Right ventricle myocardium superior (tissue), 1 donor: ENCODE measurements around the gene TTLL10. TPM values are rescaled to one million over a fixed set of nuclear protein-coding genes. Genes with fewer than 3 reads are reported as not detected.

Source experiments
- ATAC-seq: fragments of 200-7000 bp; cut with Tn5 transposase; one replicate; pipeline ENCODE4 v1.9.1; 2020; ENCODE audit warnings: mild to moderate bottlenecking; ENCODE audit not compliant: poor library complexity
- DNase-seq: peaks from one replicate; pipeline ENCODE4 v3.0.0-alpha.2; 2020
- intact Hi-C: fragments of 100-400 bp; cut with DNase I; formaldehyde crosslinking; loops from one replicate; pipeline ENCODE4 v1.11.2; 2022
- total RNA-seq: library from RNA; stranded (reverse); fragmentation: NEBNext Ultra II Directional; extraction: Animal tissue kit (Norgen Biotek cat#: 25700); gene quantifications from one replicate; pipeline ENCODE4 v1.2.1, GENCODE V29; 2021
- donor health status: DM: no; HTN: yes; CAD: no; lungs with severe emphysema.

The TTLL10 gene
- total RNA-seq, 1 donor from 2014 or later: 0.22 TPM

DNA sequence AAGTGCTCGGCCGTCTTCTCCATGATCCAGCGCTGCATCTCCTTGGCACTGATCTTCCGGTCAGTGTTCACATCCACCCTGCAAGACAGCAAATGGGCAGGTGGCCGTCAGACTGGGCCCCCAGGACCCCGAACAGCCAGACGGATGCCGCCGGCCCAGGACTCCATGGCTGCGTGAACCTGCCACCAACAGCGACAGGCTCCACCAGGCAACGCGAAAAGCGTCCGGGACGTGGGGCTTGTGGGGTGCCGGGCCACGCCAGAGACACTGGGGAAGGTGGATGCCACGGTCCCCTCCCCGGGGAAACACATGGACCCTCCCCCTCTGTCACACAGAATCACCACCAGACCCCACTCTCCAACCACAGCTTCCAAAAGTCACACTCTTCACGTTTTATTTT, 50.2 kb downstream of the TTLL10 start:
- ATAC-seq: no peak
- DNase-seq: no peak
- intact Hi-C loops: no loop called here

DNA sequence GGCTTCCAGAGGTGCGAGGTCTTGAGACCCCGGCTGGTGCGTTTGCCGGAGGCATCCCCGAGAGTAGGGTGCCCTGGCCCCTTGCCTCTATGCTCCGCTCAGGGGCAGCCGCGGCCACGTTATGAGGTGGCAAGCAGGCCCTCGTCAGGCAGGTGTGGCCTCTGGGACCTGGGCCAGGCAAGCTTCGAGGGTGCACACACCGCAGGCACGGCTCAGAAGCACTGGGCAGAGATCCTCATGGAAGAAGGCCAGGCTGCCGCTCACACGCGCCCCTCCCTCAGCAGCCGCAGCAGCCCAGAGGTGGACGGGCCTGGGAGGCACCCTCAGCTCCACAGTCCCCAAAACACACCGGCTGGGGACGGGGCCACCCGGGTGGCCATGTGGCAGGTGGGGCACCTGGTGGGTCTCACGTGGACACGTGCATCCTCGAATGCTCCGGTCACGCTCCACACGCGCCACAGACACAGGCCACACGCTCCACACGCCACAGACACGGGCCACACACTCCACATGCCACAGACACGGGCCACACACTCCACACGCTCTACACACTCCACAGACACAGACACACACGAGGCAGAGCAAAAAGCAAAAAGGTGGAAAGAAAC, 51.7 kb downstream of the TTLL10 start:
- DNase-seq (no peak), ATAC-seq (peak; percentile 33)
- intact Hi-C loops: no loop called here

DNA sequence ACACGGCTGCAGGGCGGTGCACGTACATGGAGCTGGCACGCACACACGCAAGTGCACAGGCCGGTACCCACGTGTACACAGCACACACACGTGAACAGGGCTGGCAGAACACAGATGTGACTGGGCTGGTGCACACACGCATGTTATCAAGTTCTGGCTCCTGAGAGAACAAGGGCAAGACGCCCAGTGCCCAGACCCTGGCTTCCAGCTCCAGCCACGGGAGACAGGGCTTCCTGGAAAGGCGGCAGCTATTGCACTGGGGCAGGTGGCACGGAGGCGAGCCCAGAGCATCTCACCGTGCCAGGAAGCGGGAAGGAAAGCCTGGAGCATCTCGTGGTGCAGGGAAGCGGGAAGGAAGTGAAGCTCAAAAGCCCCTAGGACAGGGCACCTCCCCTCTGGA, 52.2 kb downstream of the TTLL10 start:
- DNase-seq (no peak), ATAC-seq (peak; percentile 26)
- intact Hi-C loops: no loop called here

DNA sequence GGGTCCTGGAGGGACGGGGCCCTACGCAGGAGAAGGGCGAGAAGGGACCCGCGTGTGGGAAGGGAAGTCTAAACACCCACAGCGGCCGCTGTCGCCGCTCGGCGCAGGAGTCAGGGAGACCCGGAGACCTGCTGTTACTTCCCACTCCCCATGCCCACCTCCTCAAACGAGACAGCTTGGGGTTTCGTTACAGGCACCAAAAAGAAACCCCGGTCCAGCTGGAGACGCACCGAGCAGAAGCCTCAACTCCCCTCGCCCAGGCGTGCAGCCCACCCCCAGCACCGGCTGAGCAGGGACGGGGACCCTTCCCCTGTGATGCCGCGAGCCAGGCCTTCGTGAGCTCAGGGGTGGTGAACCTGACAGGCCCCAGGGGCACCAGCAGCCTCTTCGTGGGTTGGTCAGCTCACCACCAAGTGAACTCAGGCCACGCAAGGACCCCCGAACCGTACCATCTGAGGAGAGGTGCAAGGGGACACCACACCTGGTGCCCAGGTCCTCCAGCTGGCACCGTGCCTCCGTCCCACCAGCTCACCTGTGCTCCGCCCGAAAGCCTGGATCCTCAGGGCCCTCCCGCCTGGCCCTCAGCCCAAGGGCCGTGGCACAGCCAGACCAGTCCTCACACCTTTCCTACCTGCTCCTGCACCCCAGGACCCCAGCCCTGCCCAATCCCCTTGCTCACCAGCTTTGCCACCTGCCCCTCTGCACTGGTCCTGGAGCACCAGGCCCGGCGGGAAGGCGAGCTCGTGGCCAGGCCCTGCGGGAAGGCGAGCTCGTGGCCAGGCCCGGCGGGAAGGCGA, 53.1 kb downstream of the TTLL10 start:
- intact Hi-C loops: no loop called here
- DNase-seq: no peak
- ATAC-seq: no peak

DNA sequence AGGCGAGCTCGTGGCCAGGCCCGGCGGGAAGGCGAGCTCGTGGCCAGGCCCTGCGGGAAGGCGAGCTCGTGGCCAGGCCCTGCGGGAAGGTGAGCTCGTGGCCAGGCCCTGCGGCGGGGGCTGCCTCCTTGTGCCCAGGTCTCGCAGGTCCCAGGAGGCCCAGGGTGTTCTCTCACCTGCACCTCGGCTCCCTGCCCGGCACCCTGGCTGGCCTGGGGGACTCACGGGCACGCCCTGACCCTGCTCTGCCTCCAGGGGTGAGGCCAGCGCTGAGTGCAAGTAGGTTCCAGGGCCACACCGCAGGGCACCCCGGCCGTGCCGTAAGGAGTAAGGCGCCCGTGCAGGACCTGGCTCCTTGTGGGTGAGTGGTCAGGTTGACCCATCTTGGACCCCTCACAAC, 53.7 kb downstream of the TTLL10 start:
- intact Hi-C loops: no loop called here
- no peak for ATAC-seq

DNA sequence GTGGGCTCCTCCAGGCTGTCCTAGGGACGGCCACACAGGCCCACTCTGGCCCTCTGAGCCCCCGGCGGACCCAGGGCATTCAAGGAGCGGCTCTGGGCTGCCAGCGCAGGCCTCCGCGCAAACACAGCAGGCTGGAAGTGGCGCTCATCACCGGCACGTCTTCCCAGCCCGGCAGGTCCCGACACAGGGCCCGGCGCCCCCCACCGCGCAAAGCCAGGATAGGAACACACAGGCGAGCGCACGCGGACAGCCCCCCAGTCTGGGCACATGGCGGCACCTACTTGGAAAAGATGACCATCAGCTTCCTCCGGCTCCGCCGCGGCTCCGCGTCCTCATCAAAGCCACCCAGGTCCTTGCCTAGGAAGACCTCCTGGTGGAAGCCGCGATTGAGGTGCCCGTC, 54.5 kb downstream of the TTLL10 start:
- ATAC-seq (no peak), DNase-seq (no peak)
- intact Hi-C loops: no loop called here

More for the DNA sequence above, 53.7 kb downstream of the TTLL10 start:
- no peak for DNase-seq

DNA sequence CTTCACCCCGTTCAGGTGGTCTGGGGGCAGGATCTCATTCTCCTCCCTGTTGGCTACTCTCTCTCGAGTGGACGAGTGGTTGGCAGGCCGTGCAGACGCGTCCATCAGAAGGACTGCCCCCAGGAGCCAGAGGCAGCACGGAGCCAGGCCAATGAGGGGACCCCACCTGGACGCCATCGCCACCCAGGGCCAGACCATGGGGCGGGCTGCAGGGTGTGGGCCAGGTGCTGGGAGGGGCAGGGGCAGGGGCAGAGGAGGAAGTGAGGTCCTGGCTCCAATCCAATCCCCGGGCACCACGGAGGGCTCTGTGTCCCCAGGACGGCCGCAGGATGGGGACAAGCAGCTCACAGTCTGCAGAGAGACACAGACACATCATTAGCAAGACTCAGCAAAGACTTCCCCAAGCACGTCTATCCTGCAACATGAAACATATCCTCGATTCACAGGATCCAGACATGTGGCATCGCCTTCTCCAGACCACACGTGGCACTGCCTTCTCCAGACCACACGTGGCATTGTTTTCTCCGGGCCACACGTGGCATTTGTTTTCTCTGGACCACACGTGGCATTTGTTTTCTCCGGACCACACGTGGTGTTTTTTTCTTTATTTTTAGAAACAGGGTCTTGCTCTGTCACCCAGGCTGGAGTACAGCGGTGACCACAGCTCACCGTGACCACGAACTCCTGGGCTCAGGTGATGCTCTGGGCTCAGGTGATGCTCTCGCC, 55.1 kb downstream of the TTLL10 start:
- intact Hi-C loops: no loop called here
- DNase-seq (no peak), ATAC-seq (no peak)

DNA sequence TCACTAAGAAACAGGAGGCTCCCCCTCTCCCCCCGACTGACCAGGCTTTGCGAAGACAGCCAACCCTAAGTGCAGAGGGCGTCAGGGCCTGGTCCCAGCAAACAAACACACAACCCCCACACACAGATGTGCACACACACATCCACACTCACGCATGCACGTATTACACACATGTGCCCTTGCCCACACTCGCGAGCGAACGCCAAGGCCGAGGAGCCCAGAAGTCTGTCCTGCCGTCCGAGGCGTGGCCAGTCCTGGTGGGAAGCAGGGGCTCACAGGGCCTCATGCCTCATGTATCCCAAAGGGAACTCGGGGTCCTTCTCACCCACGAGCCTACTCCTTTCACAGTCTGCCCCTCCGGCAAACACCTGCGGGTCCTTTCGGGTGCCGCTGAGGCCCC, 56.1 kb downstream of the TTLL10 start:
- intact Hi-C loops: loop anchor here (5.0 kb wide), 1 partner anchor 107 kb away; no protein-coding TSS in a partner anchor
- no peak for ATAC-seq
- no peak for DNase-seq

DNA sequence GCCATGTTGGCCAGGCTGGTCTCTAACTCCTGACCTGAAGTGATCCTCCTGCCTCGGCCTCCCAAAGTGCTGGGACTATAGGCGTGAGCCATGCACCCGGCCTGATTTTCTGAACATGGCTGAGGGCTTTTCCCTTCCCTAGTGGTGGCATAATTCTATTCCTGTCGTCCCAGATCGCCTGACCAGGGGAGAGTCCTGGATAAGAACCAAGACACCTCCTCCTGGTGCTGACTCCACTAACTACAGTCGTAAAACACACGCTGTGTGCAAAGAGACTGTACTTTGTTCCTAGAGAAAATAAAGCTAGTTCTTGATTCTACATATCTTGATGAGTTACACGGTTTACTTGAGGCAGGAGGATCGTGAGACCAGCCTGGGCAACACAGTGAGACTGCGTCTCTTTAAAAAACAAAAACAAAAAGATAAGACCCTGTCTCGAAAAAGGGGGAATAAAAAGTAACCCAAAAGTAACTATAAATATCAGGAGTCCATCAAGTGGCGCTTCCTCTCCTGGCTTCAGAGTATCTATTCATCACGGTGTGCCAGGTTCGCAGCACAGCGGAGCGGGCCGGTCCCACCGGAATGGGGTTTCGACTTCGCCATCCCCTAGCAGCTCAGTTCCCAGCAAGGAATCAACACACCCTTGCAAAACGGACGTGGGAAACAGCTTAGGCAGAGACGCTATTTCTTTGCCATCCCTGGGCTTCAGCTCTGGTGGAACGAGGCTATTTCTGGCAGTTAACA, 57.1 kb downstream of the TTLL10 start:
- intact Hi-C loops: loop anchor here (5.0 kb wide), 1 partner anchor 109 kb away; no protein-coding TSS in a partner anchor
- no peak for ATAC-seq
- no peak for DNase-seq

DNA sequence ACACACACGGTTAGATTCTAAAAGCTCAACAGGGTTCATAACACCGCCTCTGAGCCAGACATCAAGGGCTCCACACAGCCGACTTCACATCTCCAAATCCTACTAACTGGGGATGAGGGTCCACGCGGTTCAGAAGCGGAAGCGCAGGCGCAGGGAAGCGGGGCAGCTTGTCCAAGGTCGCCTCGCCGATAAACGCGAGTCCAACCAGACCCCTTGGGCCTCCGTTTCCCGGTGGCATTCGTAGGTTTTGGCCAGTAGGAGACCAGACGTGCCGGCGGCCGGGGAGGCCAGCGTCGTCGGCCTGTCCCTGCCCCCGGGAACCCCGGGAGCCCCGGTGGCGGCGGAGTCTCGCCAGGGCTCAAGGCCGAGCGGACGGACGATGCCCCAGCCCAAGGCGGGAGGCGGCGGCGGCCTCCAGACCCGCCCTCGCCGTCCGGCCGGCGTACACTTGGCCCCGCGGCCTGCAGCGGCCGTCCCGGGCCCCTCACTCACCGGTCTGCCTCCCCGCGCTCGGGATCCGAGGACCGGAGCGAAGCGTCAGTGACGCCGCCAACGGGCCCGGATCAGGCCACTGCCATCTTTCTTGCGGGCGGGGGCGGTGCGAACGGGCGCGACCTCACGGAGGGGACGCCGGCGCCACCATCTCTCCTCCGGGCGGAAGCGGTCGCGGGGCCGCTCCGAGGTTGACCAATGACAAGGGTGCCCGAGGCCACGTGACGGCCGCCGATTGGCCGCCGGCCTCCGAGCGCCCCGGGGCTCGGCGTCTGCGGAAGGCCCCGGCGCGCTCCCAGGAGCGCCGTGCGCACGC, 57.9 kb downstream of the TTLL10 start, which contains the start of gene SDF4:
Gene SDF4, minus strand, starts transcription at position 602 of the 808 bp plus-strand sequence. CDS start 3,229 bp downstream, outside the sequence.
- intact Hi-C loops: loop anchor here (5.0 kb wide), 1 partner anchor 109 kb away; no protein-coding TSS in a partner anchor

DNA sequence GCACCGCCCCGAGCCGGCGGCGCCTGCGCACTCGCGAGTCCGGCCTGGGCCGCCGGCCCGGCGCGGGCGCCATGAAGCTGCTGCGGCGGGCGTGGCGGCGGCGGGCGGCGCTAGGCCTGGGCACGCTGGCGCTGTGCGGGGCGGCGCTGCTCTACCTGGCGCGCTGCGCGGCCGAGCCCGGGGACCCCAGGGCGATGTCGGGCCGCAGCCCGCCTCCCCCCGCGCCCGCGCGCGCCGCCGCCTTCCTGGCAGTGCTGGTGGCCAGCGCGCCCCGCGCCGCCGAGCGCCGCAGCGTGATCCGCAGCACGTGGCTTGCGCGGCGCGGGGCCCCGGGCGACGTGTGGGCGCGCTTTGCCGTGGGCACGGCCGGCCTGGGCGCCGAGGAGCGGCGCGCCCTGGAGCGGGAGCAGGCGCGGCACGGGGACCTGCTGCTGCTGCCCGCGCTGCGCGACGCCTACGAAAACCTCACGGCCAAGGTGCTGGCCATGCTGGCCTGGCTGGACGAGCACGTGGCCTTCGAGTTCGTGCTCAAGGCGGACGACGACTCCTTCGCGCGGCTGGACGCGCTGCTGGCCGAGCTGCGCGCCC, 58.6 kb downstream of the TTLL10 start, which contains the start of gene B3GALT6:
Gene B3GALT6, plus strand, starts transcription at position 30 of the 588 bp plus-strand sequence. Its CDS starts 42 bp downstream, at position 72.
- no peak for DNase-seq
- intact Hi-C loops: loop anchor here (5.0 kb wide), 1 partner anchor 110 kb away; no protein-coding TSS in a partner anchor

More for the DNA sequence above, 57.9 kb downstream of the TTLL10 start, which contains the start of gene SDF4:
- ATAC-seq (peak; percentile 98), DNase-seq (peak; percentile 99)

DNA sequence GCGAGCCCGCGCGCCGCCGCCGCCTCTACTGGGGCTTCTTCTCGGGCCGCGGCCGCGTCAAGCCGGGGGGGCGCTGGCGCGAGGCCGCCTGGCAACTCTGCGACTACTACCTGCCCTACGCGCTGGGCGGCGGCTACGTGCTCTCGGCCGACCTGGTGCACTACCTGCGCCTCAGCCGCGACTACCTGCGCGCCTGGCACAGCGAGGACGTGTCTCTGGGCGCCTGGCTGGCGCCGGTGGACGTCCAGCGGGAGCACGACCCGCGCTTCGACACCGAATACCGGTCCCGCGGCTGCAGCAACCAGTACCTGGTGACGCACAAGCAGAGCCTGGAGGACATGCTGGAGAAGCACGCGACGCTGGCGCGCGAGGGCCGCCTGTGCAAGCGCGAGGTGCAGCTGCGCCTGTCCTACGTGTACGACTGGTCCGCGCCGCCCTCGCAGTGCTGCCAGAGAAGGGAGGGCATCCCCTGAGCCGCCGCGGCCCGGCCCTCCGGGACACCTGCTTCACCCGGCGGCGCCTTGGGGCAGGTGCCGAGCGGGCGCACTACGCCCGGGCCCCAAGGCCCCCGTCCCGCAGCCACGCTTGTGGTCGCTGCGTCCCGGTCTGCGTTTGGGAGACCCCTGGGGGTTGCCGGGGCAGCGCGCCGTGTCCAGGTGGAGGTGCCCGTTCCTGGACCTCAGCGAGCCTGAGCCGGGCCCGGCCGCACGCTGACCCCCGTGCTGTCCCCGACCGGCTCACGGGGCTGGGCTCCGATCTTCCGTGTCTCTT, 59.3 kb downstream of the TTLL10 start:
- intact Hi-C loops: loop anchor here (5.0 kb wide), 1 partner anchor 111 kb away; no protein-coding TSS in a partner anchor
- no peak for ATAC-seq
- DNase-seq: no peak

More for the DNA sequence above, 58.6 kb downstream of the TTLL10 start, which contains the start of gene B3GALT6:
- no peak for ATAC-seq

DNA sequence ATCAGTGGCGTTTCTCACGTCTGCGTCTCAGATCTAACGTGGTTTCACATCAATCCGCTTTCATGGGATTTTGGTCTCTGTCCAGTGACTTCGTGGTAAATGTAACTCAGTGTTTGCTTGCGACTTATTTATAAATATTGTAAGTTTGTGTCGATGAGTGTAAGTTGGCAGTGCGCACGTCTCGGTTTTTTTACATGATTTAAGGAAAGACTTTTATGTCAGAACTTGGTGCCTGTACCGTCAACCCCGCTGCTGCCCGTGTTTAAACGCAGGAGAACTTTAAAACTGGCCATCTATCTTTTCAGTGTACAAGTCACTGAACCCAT, 59.9 kb downstream of the TTLL10 start:
- intact Hi-C loops: loop anchor here (5.0 kb wide), 1 partner anchor 111 kb away; no protein-coding TSS in a partner anchor
- DNase-seq: no peak
- no peak for ATAC-seq

DNA sequence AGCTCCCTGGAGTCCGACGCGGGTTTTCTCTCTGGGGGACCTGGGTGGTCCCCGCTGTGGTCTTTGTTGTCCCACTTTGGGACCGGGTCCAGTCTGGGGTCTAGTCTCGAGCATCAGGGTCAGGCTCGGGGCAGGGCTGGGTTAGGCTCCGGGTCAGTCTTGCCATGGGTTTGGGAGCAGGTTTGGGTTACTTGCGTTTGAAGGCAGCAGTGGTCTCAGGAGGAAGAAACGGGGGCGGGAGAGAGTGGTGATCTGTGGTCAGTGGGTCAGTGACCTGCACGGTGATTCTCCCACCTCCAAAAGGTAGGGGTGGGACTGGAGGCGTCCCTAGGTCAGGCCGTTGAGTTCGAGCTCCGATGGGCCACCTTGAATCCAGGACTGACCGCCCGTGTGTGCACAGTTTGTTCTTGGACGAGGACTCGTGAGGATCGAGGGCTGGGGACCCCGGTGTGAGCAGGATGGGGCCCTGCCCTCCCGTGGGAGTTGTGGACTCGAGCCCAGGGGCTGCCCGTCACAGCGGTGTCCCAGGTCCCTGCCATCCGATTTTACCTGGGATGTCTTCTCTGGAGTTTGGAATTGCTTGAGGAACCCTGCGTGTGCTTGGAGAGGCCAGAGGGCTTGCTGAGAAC, 60.6 kb downstream of the TTLL10 start:
- intact Hi-C loops: loop anchor here (5.0 kb wide), 1 partner anchor 112 kb away; no protein-coding TSS in a partner anchor
- no peak for DNase-seq
- no peak for ATAC-seq

DNA sequence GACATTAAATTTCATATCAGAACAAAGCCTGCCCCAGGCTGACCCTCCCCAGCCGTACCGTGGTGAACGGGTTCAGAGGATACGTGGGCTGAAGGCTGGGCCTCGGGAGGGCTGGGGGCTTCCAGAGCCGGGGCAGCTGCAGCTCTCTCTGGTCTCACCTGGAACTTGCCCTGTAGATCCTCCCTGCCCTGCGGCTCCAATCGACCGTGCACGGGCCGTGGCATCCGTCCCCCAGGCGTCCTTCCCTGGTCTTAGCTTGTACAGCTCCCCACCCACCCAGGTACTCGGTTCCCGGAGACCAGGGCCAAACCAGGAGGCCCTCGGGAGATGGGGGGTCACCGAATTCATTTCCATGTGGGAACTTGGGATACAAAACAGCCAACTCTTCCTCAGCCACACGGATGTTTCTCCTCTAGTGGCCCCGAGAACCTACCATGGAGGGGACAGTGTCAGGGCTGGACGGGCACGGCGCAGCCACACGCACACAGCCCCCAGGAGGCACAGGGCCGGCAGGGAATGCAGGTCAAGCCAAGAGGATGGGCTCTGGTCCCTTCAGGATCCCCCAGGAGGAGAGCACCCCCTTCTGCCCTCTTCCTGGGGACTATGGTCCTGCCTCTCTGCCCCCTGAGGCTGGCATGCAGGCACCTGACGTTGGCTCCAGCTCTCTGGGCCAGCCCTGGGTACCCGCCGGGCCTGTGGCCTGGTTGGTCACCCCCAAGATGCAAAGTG, 61.5 kb downstream of the TTLL10 start:
- DNase-seq (no peak), ATAC-seq (no peak)
- intact Hi-C loops: no loop called here
